ENCODE measurements around the gene MOB3B.

MOB3B gene

GRCh38 chr9:27276193-27277030 is 253.2 kb downstream of the MOB3B start:
- DNase-seq (ENCODE audit: low spot score), result peak; percentile 63
